GM21723 (cell line): ENCODE results near the gene AQP9.
"Not testable (repeated sequence)": the region's sequence is repeated elsewhere in the genome, so short reads cannot be mapped to it uniquely, and the experiment has no call there.

Source experiments
- ATAC-seq: cut with Tn5 transposase; IDR thresholded peaks from one replicate; pipeline ENCODE4 v1.9.1; 2021; ENCODE audit warnings: mild to moderate bottlenecking, moderate library complexity; ENCODE audit not compliant: unreplicated experiment

The AQP9 gene

DNA sequence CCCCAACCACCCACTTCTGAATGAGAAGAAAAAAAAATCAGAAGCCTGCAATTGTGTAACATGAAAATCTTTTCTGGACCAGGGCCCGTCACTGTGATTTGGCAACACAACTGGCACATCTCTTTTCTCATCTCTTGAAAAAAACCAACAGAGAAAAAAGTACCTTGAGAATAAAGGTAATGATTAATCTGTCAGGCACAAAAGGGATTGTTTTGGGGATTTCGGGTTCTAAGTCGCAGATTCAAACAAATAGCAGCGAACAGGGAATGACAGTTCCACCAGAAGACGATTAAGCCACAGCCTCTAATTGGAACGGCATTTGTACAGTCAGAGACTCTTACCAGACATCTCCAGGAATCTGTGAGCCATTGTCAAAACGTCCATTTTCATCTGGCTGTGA, at the start of gene AQP9:
Gene AQP9 (plus strand): TSS at position 276 of the 400 bp plus-strand sequence. CDS start 185 bp downstream, outside the sequence.
- ATAC-seq = no peak

DNA sequence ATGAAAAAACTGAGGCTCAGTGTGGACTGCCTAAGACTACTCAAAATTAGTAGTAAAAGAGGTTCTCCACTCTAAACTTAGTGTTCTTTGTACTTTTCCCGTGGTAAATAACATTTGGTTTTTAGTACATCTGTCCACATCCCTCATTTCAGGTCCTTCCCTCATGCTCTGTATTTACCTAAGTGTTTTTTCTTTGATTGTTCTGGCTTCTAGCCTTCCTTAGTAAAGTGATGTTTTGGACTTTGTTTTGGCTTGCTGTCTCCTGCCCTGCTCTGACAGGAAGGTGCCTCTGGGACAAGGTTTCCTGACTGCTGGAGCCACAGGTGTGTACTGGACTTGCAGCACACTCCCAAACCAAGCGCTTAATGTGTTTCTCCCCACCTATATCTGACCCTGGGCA, 42.8 kb upstream of the AQP9 start:
- no peak for ATAC-seq

GRCh38 chr15:58096529-58097084, 41.6 kb upstream of the AQP9 start:
- no peak for ATAC-seq

- ATAC-seq = no peak
Measured at GRCh38 chr15:58103482-58103881, 34.7 kb upstream of the AQP9 start.

DNA sequence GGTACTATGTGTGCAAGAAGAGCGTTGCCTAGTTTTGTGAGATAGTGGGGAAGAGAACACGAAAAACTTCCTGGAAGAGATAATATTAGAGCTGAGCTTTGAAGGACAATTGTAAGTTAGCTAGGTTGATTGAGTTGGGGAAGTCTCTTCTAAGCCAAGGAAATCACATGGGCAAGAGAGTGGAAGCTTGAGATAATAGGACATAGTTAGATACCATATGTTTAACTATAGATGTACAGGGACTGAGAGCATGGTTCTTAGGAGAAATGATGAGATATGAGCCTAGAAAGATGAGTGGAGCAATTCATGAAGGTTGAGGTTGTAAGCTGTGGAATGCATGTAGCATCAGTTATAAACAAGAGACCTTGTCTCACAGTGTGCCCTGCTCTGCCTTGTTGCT, 30.1 kb upstream of the AQP9 start:
- ATAC-seq = no peak

- no peak for ATAC-seq
Measured at GRCh38 chr15:58109419-58109818, 28.8 kb upstream of the AQP9 start.

- no peak for ATAC-seq
Measured at GRCh38 chr15:58110999-58111717, 27.0 kb upstream of the AQP9 start.

- ATAC-seq = no peak
Measured at GRCh38 chr15:58111718-58112104, 26.5 kb upstream of the AQP9 start.

DNA sequence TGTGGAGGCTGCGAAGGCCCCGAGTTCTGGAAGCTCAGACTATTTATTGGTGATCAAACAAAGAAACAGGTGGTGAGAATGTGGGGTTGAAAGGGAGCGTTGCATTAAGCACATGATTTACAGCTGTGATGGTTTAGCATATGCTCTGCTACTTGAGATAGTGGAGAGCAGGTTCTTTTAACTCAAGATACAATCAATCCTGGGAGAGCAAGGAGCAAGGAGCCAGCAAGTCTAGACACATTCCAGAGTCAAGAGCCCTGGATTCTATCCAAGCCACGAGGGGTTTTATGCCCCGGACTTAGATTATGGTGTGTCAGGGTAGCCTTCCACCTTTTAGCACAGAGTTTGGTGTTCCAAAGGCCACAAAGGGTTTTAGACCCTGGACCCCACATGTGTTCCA, 24.8 kb upstream of the AQP9 start:
- ATAC-seq = not testable (repeated sequence)

- ATAC-seq = no peak
Measured at GRCh38 chr15:58114388-58114787, 23.8 kb upstream of the AQP9 start.

DNA sequence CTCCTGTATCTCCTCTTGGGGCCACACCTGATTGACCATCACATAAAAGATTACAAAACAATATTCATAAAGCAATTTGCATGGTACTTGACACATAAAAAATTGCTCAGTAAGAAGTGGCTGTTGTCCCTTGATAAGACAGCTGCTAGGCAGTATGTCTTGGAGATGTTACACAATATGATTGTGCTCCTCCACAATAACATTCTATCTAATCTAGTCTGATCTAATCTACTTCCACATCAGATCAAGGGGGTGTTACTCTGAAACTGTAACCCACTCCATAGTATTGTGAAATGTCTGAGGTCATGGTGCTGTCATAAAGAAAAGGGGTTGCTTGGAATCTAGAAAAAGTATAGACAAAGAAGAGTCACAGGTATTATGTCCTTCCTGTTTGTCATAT, 23.4 kb upstream of the AQP9 start:
- ATAC-seq = no peak

- ATAC-seq = no peak
Measured at GRCh38 chr15:58115692-58116091, 22.5 kb upstream of the AQP9 start.

GRCh38 chr15:58117619-58118018, 20.6 kb upstream of the AQP9 start:
- no peak for ATAC-seq

GRCh38 chr15:58118272-58118671, 19.9 kb upstream of the AQP9 start:
- ATAC-seq = no peak

DNA sequence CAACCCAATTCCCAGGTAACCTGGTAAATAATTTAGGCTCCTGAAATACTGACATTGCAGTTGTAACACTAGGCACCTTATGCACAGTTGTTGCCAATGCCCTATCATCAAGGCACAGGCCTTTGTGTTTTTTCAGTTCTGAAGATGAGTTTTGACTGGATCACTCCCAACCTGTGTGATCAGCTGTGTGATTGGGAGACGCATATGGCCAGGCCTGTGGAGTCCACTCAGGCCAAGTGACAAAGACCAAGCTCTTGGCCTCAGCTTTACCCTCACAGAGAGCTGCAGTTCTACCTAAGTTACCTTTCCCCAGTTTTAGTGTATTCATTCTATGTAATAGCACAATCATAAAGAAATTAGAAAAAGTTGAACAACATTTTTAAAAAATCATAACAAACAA, 19.2 kb upstream of the AQP9 start:
- no peak for ATAC-seq

GRCh38 chr15:58124585-58124984, 13.6 kb upstream of the AQP9 start:
- no peak for ATAC-seq

DNA sequence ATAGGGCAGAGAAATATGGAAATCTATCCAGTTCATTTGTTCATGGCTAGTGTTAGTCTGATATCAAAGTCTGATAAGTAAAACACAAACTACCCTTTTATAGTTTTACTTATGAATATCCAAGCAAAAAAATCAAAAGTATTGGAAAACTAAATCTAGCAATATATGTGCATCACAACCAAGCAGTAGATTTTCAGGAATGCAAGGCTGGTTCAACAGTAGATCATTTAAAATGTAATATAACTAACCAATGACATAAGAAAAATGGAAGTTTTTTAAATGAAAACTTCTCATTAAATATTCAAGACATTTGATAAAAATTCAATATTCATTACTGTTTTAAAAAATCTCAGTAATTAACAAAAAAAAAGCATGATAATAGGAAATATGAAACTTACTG, 12.8 kb upstream of the AQP9 start:
- no peak for ATAC-seq

DNA sequence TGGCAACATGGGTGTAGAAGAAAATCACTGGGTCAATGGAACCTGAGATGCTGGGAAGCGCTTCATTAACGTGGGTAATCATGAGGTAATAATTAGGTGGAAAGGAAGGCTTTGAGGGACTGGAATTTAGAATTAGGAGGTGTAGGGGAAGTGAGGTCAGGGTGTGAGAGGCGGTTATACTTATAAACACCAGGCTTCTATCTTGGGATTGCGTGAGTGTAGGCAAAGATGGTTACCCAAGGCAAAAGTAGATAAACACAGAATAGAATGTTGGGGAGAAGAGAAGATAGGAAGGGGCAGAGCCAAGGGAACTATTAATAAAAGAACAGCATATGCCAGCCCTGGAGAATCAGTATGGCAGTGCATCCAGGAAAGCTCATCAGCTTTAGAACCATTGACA, 3.3 kb upstream of the AQP9 start:
- no peak for ATAC-seq

GRCh38 chr15:58135511-58136174, 2.5 kb upstream of the AQP9 start:
- no peak for ATAC-seq

GRCh38 chr15:58136731-58137130, 1.4 kb upstream of the AQP9 start:
- ATAC-seq = no peak

DNA sequence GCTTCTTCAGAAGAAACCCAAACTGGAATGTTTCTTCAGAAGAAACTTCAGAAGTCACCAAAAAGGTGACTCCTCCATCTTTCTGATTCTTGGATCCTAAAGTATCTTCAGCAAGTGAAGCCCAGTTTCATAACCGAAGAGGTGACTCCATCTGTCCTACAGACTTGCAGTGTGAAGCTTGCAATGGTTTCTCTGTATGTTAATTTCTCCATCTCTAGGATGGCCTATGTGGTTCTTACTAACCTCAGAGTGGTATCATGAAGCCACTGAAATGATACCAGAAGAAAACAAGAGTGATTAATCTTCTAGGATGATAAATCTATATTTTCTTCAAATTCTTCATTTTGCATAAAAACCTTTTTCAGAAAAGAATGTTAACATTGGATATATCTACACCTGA, 495 bp upstream of the AQP9 start:
- ATAC-seq = no peak

DNA sequence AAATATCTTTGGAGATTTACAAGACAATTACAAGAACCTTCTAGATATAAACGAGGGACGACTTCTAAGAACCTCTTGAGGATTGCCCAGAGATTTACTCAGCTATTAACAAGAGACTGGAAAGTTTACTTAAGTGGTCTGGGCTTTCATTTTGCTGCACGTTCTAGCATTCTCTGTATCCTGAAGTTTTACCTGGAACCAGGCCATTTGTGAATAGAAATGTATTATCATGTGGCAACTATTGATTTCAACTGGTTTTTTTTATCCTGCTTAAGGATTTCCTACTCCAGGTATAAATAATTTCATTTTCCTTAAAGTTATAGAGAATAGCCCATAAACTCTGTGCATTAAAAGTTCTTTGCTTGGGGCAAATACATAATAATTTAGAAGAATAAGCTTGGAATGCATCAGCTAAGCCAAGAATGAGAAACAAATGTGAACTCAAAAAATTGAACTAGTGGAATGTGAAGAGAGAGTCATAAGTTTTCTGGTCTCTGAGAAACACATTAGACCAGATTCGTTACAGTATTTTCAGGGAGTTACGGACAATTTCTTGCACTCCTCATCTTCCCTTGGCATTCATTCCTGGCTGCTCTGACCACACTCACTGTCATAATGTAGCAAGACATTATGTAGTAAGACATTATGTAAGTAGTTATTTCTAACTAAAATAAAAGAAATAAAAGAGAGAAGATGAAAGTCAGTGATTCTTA, 1.3 kb downstream of the AQP9 start:
- no peak for ATAC-seq
